ENCODE measurements around the gene ABCB11.

DNA sequence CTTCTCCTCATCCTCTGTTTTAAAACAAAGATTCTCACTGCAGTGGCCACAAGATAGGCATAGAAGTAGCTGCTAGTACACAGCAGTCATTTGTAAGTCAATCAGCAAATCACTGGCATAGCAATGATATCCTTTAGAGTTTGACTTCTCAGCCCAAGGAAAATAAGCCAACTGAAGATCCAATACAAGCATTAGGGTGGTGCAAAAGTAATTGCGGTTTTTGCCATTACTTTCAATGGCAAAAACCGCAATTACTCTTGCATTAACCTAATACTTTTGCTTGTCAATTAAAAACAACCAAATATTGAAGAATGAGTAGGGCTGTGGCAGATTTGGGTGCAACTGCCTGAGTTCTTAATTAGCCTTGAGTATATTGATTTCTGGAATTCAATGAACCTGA is 127.2 kb downstream of the ABCB11 start:
- TF ChIP-seq POLR2A (IDR thresholded peaks at IDR 0.05; ENCODE audit: low read length) (no peak), GATA1 (IDR thresholded peaks at IDR 0.05; ENCODE audit: low read depth, low read length) (no peak)

All from erythroblast (primary cell).